ENCODE measurements around the gene RAB8B.

RAB8B gene

DNA sequence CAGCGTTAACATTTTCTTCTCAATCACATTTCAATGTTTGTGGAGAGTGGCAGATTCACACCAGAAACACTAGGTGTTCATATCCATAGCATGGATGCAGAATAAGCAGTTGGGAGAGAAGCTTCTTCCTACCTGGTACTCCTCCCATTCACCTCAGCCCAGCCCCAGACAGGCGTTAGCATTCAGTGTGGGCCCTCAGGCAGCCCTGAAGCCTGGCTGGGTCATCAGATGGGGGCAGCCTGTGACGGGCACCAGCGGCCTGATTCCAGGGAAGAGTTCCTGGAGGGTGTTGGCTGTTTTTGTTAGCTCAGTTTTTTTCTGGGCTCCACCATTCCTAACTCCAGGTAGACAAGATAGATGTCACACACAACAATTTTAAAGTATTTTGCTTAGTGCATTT, 119.1 kb downstream of the RAB8B start:
- no peak for DNase-seq (ENCODE audit: low read depth in 1 of 2, low spot score in 1 of 2)

DNA sequence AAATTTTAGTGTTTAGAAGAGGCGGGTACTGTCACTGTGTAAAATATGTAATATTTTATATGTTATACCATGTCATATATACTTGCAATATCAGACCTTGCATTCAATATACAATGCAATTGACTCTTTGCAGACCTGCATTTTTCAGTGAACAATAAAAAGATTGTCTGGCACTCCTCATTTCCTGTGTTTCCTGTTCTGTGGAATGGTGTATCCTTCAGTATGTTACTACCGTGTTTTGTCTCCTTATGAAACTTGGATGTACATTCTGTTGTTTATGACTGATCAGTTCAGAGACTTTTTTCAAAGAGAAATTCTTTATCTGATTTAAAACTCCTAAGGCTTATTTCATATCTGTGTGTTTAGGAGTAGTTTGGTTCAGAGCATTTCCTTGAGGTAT, 119.5 kb downstream of the RAB8B start:
- DNase-seq (ENCODE audit: low read depth in 1 of 2, low spot score in 1 of 2) = no peak

DNA sequence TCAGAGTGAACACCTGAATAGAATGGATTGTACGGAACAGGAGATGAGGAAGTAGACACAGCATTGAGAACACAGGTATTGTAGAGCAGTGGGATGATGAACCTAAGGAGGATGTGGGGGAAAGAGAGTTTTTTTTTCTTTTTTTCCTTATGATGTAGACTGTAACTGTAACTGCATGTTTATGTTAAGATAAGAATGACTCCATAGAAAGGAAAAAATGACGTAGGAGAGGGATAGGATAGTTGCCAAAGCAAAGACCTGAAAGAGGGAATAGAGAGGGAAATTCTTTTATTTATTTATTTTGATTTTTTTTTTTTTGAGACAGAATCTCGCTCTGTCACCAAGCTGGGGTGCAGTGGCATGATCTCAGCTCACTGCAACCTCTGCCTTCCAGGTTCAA, 121.2 kb downstream of the RAB8B start:
- DNase-seq (ENCODE audit: low read depth in 1 of 2, low spot score in 1 of 2) = no peak

DNA sequence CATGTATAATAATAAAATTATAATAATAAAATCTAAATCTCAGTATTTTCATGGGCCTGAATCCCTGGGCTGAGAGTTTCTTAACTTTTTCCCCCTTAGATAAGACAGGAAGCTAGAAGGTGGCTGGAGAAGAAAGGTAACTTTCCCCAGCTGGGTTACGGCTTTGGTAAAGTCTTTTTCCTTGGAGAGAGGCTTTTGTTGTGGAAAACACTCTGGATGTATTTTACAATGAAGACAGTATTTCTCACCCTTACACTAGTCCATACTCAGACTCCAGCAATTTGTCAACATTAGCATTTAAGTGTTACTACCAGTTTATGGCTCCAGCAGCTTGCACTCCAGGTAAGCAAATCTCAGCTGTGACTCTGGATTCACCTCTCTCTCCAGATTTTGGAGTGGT, 122.9 kb downstream of the RAB8B start:
- DNase-seq (ENCODE audit: low read depth in 1 of 2, low spot score in 1 of 2) = no peak

DNA sequence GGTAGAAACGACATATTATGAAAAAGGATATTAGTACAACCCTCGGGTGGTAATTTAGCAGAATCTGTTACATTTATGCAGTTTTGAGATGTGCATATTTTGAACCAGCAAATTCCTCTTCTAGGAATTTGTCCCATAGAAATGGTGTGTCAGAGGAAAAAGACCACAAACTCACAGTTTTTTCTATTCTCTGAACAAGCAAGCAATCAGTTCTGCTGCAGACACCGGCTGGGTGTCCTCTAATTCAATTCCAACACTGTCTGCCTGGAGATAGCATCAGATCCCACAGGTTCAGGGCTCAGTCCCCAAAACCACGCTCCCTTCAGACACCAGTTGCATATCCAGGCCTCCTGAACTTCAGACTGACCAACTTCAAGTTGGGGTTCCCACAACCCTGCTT, 124.4 kb downstream of the RAB8B start:
- DNase-seq (ENCODE audit: low read depth in 1 of 2, low spot score in 1 of 2) = no peak

DNA sequence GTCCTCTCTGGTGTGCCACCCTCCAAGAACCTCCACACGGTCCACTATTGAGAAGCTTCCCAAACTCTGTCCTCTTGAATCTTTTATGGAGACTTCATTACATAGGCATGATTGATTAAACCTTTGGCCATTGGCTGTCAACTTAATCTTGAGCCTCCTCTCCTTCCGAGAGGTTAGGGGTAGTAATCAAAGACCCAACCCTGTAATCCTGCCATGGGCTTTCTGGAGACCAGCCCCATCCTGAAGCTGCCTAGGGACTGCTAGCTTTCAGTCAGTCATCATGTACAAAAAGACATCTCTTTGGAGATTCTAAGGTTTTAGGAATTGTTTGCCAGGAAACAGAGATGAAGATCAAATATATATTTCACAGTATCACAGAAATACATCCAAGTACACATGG, 125.0 kb downstream of the RAB8B start:
- DNase-seq (ENCODE audit: low read depth in 1 of 2, low spot score in 1 of 2) = no peak

Measured in activated CD4-positive, alpha-beta T cell treated with anti-CD3 and anti-CD28 coated beads, Interleukin-2, amount 50 U/mL, for 24 hours (primary cell).